SK-N-SH treated with all-trans-retinoic acid at 6 μM for 48 hours (cell line): ENCODE measurements around the gene UGT1A5.

Experiments
- ZFP30 ChIP-seq: fragments of 450-650 bp; formaldehyde crosslinking; IDR thresholded peaks from 2 replicates; pipeline ENCODE4 v1.5.0; 2022; ENCODE audit warnings: mild to moderate bottlenecking, moderate library complexity
- ZNF565 ChIP-seq: fragments of 450-650 bp; formaldehyde crosslinking; conservative IDR thresholded peaks from 2 replicates; pipeline ENCODE4 v1.5.0; 2020; ENCODE audit warnings: low read depth, mild to moderate bottlenecking, moderate library complexity
- ZNF8 ChIP-seq: fragments of 450-650 bp; formaldehyde crosslinking; IDR thresholded peaks from 2 replicates; pipeline ENCODE4 v1.5.0; 2020; ENCODE audit warnings: mild to moderate bottlenecking, moderate library complexity
- TF ChIP-seq, protein P1 (sequence below): fragments of 250-450 bp; sonication (Bioruptor Pico); IDR thresholded peaks from 2 replicates; pipeline ENCODE4 v1.8.0; 2021; ENCODE audit warnings: low read depth, mild to moderate bottlenecking, moderate library complexity, borderline replicate concordance
- TF ChIP-seq, protein P2 (sequence below): fragments of 250-450 bp; sonication (Bioruptor Pico); IDR thresholded peaks from 2 replicates; pipeline ENCODE4 v1.8.0; 2020; ENCODE audit warnings: mild to moderate bottlenecking, moderate library complexity, borderline replicate concordance
- TF ChIP-seq, protein P3 (sequence below): fragments of 250-450 bp; sonication (Bioruptor Pico); IDR thresholded peaks from 2 replicates; pipeline ENCODE4 v1.5.0; 2020; ENCODE audit warnings: mild to moderate bottlenecking, moderate library complexity

DNA sequence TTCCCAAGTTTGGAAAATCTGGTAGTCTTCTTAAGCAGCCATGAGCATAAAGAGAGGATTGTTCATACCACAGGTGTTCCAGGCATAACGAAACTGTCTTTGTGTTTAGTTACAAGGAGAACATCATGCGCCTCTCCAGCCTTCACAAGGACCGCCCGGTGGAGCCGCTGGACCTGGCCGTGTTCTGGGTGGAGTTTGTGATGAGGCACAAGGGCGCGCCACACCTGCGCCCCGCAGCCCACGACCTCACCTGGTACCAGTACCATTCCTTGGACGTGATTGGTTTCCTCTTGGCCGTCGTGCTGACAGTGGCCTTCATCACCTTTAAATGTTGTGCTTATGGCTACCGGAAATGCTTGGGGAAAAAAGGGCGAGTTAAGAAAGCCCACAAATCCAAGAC is 59.4 kb downstream of the UGT1A5 start:
- TF ChIP-seq ZNF565 (CRISPR knock-in tag): no peak
- TF ChIP-seq, protein P1, sequence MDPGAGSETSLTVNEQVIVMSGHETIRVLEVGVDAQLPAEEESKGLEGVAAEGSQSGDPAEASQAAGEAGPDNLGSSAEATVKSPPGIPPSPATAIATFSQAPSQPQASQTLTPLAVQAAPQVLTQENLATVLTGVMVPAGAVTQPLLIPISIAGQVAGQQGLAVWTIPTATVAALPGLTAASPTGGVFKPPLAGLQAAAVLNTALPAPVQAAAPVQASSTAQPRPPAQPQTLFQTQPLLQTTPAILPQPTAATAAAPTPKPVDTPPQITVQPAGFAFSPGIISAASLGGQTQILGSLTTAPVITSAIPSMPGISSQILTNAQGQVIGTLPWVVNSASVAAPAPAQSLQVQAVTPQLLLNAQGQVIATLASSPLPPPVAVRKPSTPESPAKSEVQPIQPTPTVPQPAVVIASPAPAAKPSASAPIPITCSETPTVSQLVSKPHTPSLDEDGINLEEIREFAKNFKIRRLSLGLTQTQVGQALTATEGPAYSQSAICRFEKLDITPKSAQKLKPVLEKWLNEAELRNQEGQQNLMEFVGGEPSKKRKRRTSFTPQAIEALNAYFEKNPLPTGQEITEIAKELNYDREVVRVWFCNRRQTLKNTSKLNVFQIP (CRISPR knock-in tag): no peak
- TF ChIP-seq, protein P2, sequence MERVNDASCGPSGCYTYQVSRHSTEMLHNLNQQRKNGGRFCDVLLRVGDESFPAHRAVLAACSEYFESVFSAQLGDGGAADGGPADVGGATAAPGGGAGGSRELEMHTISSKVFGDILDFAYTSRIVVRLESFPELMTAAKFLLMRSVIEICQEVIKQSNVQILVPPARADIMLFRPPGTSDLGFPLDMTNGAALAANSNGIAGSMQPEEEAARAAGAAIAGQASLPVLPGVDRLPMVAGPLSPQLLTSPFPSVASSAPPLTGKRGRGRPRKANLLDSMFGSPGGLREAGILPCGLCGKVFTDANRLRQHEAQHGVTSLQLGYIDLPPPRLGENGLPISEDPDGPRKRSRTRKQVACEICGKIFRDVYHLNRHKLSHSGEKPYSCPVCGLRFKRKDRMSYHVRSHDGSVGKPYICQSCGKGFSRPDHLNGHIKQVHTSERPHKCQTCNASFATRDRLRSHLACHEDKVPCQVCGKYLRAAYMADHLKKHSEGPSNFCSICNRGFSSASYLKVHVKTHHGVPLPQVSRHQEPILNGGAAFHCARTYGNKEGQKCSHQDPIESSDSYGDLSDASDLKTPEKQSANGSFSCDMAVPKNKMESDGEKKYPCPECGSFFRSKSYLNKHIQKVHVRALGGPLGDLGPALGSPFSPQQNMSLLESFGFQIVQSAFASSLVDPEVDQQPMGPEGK (CRISPR knock-in tag): no peak
- no peak for TF ChIP-seq ZNF8 (CRISPR knock-in tag)
- TF ChIP-seq, protein P3, sequence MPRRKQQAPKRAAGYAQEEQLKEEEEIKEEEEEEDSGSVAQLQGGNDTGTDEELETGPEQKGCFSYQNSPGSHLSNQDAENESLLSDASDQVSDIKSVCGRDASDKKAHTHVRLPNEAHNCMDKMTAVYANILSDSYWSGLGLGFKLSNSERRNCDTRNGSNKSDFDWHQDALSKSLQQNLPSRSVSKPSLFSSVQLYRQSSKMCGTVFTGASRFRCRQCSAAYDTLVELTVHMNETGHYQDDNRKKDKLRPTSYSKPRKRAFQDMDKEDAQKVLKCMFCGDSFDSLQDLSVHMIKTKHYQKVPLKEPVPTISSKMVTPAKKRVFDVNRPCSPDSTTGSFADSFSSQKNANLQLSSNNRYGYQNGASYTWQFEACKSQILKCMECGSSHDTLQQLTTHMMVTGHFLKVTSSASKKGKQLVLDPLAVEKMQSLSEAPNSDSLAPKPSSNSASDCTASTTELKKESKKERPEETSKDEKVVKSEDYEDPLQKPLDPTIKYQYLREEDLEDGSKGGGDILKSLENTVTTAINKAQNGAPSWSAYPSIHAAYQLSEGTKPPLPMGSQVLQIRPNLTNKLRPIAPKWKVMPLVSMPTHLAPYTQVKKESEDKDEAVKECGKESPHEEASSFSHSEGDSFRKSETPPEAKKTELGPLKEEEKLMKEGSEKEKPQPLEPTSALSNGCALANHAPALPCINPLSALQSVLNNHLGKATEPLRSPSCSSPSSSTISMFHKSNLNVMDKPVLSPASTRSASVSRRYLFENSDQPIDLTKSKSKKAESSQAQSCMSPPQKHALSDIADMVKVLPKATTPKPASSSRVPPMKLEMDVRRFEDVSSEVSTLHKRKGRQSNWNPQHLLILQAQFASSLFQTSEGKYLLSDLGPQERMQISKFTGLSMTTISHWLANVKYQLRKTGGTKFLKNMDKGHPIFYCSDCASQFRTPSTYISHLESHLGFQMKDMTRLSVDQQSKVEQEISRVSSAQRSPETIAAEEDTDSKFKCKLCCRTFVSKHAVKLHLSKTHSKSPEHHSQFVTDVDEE (CRISPR knock-in tag): no peak
- TF ChIP-seq ZFP30 (CRISPR knock-in tag): no peak
